C4-2B (cell line): ENCODE measurements around the gene CMIP.

Experiments used
- ZFX ChIP-seq: fragments of 450-650 bp; IDR thresholded peaks from 2 replicates; pipeline ENCODE4 v1.6.1; 2017
- TF ChIP-seq, protein P1 (sequence below): fragments of 450-650 bp; conservative IDR thresholded peaks from 2 replicates; pipeline ENCODE4 v1.5.1; 2017; ENCODE audit warnings: mild to moderate bottlenecking

DNA sequence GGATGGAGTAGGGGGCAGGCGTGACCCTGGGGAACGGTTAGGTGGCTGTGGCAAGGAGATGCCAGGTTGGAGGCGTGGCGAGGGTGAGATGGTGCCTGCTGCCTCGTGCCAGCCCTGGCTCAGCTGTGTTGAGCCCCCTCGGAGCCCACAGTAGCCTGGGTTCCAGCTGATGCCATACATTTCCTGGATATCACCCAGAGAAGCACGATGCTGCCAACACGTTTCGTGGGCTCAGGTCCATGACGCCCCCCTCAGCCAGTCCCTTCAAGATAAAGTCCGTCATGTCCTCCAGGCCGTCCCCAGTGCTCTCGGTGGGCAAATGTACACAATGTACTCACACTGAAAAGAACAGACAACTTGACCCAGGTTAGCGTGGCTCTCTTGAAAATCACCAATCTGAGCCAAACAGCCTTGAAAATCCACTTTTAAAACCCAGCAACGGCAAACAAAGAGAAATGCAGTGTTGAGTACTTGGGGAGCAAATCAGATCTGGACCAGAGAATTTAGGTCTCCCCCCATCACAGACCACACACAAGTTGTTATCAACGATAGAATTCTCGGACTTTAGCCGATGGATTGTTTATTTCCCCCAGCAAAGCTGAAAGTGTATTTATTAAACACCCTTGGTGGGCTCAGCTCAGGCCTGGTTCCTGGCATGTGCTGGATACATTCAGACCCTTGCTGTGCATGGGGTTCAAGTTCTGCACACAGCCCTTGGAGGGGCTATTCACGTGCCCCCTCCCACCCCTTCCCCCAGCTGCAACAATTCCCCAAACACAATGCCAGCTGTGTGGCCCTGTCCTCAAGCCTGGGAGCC, 231.7 kb downstream of the CMIP start:
- TF ChIP-seq, protein P1, sequence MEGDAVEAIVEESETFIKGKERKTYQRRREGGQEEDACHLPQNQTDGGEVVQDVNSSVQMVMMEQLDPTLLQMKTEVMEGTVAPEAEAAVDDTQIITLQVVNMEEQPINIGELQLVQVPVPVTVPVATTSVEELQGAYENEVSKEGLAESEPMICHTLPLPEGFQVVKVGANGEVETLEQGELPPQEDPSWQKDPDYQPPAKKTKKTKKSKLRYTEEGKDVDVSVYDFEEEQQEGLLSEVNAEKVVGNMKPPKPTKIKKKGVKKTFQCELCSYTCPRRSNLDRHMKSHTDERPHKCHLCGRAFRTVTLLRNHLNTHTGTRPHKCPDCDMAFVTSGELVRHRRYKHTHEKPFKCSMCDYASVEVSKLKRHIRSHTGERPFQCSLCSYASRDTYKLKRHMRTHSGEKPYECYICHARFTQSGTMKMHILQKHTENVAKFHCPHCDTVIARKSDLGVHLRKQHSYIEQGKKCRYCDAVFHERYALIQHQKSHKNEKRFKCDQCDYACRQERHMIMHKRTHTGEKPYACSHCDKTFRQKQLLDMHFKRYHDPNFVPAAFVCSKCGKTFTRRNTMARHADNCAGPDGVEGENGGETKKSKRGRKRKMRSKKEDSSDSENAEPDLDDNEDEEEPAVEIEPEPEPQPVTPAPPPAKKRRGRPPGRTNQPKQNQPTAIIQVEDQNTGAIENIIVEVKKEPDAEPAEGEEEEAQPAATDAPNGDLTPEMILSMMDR, result no peak
- TF ChIP-seq ZFX, result no peak
